GM19328 (cell line): ENCODE measurements around the gene MTHFSD.
"Not testable (repeated sequence)": the region's sequence is repeated elsewhere in the genome, so short reads cannot be mapped to it uniquely, and the experiment has no call there.

Experiments
- ATAC-seq: cut with Tn5 transposase; IDR thresholded peaks from one replicate; pipeline ENCODE4 v1.9.1; 2021; ENCODE audit warnings: mild to moderate bottlenecking, moderate library complexity; ENCODE audit not compliant: unreplicated experiment

Gene MTHFSD

GRCh38 chr16:86554917-86555703 is at the start of gene MTHFSD:
Gene MTHFSD (minus strand): TSS chr16:86555235. CDS start chr16:86555184, 51 bp downstream.
- ATAC-seq, result peak; percentile 92

- ATAC-seq, result no peak
These were observed 49.6 kb upstream of the MTHFSD start for GRCh38 chr16:86604436-86605193.

GRCh38 chr16:86602521-86602920 is 47.5 kb upstream of the MTHFSD start:
- no peak for ATAC-seq

- ATAC-seq, result no peak
These were observed 46.3 kb upstream of the MTHFSD start for GRCh38 chr16:86601356-86601755.

- ATAC-seq, result no peak
These were observed 43.9 kb upstream of the MTHFSD start for GRCh38 chr16:86598607-86599565.

GRCh38 chr16:86597880-86598606 is 43.0 kb upstream of the MTHFSD start:
- ATAC-seq, result no peak

- no peak for ATAC-seq
These were observed 42.3 kb upstream of the MTHFSD start for GRCh38 chr16:86597126-86597879.

GRCh38 chr16:86595983-86596605 is 41.1 kb upstream of the MTHFSD start:
- no peak for ATAC-seq

- ATAC-seq, result no peak
These were observed 39.7 kb upstream of the MTHFSD start for GRCh38 chr16:86594721-86595120.

- no peak for ATAC-seq
These were observed 39.0 kb upstream of the MTHFSD start for GRCh38 chr16:86593913-86594620.

- ATAC-seq, result no peak
These were observed 36.2 kb upstream of the MTHFSD start for GRCh38 chr16:86591270-86591669.

- no peak for ATAC-seq
These were observed 35.6 kb upstream of the MTHFSD start for GRCh38 chr16:86590501-86591144.

GRCh38 chr16:86587955-86588354 is 32.9 kb upstream of the MTHFSD start:
- not testable (repeated sequence) for ATAC-seq

GRCh38 chr16:86587487-86587886 is 32.5 kb upstream of the MTHFSD start:
- no peak for ATAC-seq

- no peak for ATAC-seq
These were observed 31.0 kb upstream of the MTHFSD start for GRCh38 chr16:86585821-86586611.

- no peak for ATAC-seq
These were observed 30.0 kb upstream of the MTHFSD start for GRCh38 chr16:86584726-86585721.
